ENCODE measurements around the gene AMZ1. TPM values are rescaled to one million over a fixed set of nuclear protein-coding genes. Genes with fewer than 3 reads are reported as not detected.

AMZ1 gene
- total RNA-seq, 2 donors from 2014 or later = 0.32 to 0.76 TPM

DNA sequence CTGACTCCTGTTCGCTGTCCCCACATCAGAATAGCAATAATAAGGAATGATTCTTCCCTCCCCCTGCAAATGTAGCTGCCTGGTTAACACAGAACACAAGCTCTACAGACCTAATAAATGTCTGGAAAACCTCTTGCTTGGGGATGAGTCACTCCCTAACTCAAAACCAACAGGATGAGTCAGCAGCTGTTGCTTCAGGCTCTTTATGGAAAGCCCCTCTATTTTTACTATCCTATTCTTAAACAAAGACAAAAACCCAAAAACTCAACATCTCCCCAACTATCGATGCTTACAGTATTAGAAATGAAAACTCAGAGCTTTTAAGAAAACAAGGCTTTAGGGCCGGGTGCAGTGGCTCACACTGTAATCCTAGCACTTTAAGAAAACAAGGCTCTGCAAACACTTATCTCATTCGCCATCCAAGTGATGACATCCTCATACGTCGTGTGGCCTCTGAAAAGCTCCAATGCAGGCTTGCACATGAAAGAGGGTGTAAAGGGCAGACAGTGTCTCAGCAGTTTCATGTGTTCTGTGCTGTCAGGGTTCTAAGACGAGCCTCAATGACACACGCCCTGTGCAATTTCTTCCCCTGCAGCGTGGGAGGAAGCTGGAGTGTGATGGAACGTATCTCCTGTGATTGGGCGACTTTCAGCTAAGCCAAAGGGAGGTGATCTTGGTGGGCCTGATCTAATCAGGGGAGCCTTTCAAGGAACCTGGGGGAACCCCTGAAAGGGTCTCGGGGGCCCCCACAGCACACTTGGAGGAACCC lies 70.1 kb downstream of the AMZ1 start:
- H3K27me3 Mint-ChIP-seq = no peaks in the 10 kb centered on the region
- H3K36me3 Mint-ChIP-seq (ENCODE audit: low read depth) = peaks cover 4% of the 10 kb centered on the region
- ATAC-seq (peak; percentile 82), DNase-seq (no peak)
- H3K4me1 Mint-ChIP-seq = peaks cover 28% of the 10 kb centered on the region
- H3K4me3 Mint-ChIP-seq = peak overlapping the region; percentile 68
- peak overlapping the region; percentile 71 for H3K27ac Mint-ChIP-seq
- H3K9me3 ChIP-seq (ENCODE audit: control insufficient read depth, low read length, poor library complexity, severe bottlenecking) = no peaks in the 10 kb centered on the region

DNA sequence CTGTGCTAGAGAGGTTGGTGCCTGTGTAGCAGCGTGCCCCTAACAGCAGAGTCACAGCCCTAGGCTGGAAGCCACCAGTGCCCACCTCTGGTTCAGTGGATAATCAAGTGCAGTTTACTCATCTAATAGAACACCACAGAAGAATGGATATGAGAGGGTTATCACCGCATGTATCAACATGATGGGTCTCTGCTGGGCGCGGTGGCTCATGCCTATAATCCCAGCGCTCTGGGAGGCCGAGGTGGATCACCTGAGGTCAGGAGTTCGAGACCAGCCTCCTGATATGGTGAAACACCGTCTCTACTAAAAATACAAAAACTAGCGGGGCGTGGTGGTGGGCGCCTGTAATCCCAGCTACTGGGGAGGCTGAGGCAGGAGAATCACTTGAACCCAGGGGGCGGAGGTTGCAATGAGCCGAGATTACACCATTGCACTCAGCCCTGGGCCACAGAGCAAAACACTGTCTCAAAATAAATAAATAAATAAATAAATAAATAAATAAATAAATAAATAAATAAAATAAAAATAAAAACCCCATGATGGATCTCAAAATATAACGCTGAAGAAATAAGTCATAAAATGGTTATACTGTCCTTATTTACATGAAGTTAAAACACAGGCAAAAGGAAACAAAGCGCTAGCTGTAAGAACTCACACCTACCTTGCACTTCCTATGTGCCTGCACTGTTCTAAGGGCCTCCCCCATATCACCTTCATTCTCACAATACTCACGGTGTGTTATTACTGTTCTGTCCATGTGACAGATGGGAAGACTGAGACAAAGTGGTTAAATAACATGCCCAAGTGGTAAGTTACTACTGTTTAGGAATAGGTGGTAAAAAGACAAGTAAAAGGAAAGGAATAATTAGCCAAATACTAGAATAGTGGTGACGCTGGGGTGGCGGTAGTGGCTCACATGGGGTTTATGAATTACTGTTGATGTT lies 70.9 kb downstream of the AMZ1 start:
- Mint-ChIP-seq H3K4me3 (peak overlapping the region; percentile 68), H3K36me3 (ENCODE audit: low read depth) (peaks cover 4% of the 10 kb centered on the region), H3K27ac (peak overlapping the region; percentile 71), H3K27me3 (no peaks in the 10 kb centered on the region), H3K4me1 (peaks cover 28% of the 10 kb centered on the region)
- H3K9me3 ChIP-seq (ENCODE audit: control insufficient read depth, low read length, poor library complexity, severe bottlenecking) = no peaks in the 10 kb centered on the region
- ATAC-seq = no peak
- DNase-seq = no peak

DNA sequence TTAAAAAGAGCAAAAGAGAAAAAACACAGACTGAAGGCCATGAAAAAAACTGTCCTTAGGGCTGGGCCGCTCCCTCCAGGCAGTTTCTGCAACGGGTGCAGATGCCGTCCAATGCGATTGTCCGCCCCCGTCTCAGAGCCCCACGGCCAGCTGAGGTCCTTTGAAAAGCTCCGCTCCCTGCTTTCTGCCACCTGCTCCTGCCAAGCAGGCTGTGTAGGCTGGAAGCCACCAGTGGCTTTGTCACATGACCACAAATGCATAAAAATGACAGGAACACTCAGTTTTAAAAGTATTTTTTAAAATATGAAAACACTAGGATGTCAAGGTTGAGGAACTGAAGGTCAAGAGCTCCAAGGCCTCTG lies 71.7 kb downstream of the AMZ1 start:
- DNase-seq (no peak), ATAC-seq (no peak)
- Mint-ChIP-seq H3K4me1 (peaks cover 28% of the 10 kb centered on the region), H3K27ac (peak overlapping the region; percentile 32), H3K4me3 (no peak overlapping the region), H3K27me3 (no peaks in the 10 kb centered on the region), H3K36me3 (ENCODE audit: low read depth) (peaks cover 4% of the 10 kb centered on the region)
- H3K9me3 ChIP-seq (ENCODE audit: control insufficient read depth, low read length, poor library complexity, severe bottlenecking) = no peaks in the 10 kb centered on the region

DNA sequence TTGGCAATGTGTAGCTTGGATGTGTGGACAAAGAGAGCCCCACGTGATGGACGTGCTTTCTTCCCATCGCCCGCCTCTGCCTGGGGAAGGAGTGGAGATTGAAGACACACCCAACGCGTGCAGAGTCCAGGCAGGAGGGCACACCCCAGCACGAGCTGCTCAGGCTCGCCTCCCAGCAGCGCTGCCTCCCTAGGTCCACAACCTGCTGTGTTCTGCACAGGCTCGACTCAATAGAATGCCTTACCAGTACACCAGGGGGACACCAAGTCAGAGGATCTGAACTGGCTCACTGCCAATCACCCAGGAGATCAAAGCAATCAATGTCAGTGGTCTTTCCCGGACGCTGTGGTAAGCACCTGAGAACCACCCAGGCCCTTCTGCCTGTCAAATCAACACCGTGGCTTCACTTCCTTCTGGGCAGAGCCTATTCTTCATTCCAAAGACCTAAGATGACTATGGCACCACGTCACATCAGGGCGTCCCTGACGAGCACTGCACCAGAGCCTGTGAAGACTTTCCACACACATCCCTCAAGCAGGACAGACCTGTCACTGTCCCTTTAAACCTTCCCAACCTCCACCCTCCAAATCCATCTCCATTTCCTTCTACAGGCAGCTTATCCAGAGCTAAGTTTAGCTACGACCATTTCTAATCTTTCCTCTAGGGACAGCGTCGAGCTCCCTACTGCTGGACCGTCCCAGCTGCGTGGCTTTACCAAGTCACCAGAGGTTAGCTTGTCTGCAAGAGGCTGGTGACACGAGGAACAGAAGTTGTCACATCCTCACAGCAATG lies 72.3 kb downstream of the AMZ1 start:
- Mint-ChIP-seq H3K27ac (peak overlapping the region; percentile 66), H3K36me3 (ENCODE audit: low read depth) (peaks cover 2% of the 10 kb centered on the region), H3K27me3 (no peaks in the 10 kb centered on the region), H3K4me1 (peaks cover 28% of the 10 kb centered on the region), H3K4me3 (no peak overlapping the region)
- ATAC-seq = no peak
- H3K9me3 ChIP-seq (ENCODE audit: control insufficient read depth, low read length, poor library complexity, severe bottlenecking) = no peaks in the 10 kb centered on the region
- DNase-seq = no peak

DNA sequence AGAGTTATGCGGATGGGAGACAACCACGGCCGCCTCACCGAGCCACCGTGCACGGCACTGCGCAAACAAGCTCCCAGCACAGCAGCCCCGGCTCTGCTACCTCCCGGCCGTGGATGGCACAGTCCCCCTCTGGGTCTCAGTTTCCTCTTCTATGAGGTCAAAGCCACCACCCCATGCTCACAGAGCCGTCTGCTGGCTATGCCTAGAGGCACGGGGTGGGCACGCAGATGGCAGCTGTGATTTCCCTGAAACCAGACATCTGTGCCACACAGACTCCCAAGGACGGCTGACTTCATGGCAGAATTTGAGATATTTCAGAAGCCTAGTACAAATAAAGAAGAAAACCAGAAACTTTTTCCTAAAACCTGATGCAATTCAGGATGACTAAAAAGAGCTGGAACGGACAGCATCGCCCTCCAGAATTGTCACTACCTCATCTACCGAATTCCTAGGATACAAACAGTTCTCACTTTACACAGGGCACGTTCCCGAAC lies 73.2 kb downstream of the AMZ1 start:
- H3K27me3 Mint-ChIP-seq = no peaks in the 10 kb centered on the region
- H3K9me3 ChIP-seq (ENCODE audit: control insufficient read depth, low read length, poor library complexity, severe bottlenecking) = no peaks in the 10 kb centered on the region
- DNase-seq (no peak), ATAC-seq (no peak)
- peaks cover 28% of the 10 kb centered on the region for H3K4me1 Mint-ChIP-seq
- peaks cover 2% of the 10 kb centered on the region for H3K36me3 Mint-ChIP-seq (ENCODE audit: low read depth)
- peak overlapping the region; percentile 66 for H3K27ac Mint-ChIP-seq
- no peak overlapping the region for H3K4me3 Mint-ChIP-seq

DNA sequence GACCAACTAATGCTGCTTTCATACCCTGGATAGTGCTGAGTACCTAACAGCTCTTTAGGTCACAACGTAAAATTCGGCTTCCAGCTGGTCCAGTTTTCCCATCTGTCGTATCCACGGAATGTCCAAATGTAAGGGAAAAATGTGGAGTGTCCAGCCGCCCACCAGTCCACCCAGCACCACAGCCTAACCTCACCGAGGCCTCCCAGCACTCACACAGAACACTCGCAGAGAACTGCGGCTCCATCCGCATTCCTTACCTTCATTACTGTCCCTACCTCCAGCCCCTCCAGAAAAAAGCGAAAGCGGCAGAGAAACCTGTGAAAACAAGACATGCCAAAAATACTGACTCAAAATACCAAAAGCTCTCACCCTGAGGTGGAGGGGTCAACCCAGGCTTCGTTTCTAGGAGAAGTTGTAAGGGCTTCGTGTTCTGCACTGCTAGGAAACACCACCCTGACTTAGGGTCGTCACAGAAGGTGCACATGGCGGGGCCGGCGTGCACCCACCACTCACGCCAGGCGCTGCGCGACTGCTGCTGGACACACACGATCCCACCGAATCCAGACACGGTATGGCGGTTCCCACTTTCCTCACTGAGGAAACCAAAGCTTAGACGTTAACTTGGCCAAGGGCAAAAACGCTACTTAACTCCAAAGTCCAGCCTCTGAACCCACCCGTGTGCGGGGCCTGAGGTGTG lies 73.9 kb downstream of the AMZ1 start:
- no peak for DNase-seq
- no peak for ATAC-seq
- no peaks in the 10 kb centered on the region for H3K27me3 Mint-ChIP-seq

DNA sequence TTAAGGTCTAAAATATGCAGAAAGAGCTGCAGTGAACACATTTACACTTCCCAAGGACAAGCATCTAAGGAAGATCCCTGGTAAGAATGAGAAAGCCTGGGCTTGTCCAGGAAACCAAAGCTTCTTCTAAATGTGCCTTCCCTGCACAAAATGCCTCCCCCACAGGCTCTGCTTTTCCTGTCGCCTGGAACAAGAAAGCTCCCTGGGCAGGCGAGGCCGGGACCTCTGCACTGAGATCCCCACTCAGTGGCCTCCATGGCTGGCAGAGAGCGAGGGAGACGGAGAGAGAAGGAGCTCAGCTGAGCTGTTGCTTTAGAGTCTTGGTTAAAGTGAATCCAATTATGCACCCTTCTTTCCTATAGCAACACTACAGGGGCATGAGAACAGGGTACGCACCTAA lies 75.6 kb downstream of the AMZ1 start:
- peaks cover 15% of the 10 kb centered on the region for H3K4me1 Mint-ChIP-seq
- H3K9me3 ChIP-seq (ENCODE audit: control insufficient read depth, low read length, poor library complexity, severe bottlenecking) = no peaks in the 10 kb centered on the region
- no peak overlapping the region for H3K27ac Mint-ChIP-seq
- no peak for ATAC-seq
- no peak for DNase-seq
- H3K36me3 Mint-ChIP-seq (ENCODE audit: low read depth) = peaks cover 2% of the 10 kb centered on the region
- H3K4me3 Mint-ChIP-seq = no peak overlapping the region
- no peaks in the 10 kb centered on the region for H3K27me3 Mint-ChIP-seq

More for the DNA sequence above, 73.9 kb downstream of the AMZ1 start:
- H3K4me1 Mint-ChIP-seq = peaks cover 28% of the 10 kb centered on the region
- H3K4me3 Mint-ChIP-seq = no peak overlapping the region
- H3K9me3 ChIP-seq (ENCODE audit: control insufficient read depth, low read length, poor library complexity, severe bottlenecking) = no peaks in the 10 kb centered on the region
- H3K36me3 Mint-ChIP-seq (ENCODE audit: low read depth) = no peaks in the 10 kb centered on the region
- H3K27ac Mint-ChIP-seq = peak overlapping the region; percentile 54

DNA sequence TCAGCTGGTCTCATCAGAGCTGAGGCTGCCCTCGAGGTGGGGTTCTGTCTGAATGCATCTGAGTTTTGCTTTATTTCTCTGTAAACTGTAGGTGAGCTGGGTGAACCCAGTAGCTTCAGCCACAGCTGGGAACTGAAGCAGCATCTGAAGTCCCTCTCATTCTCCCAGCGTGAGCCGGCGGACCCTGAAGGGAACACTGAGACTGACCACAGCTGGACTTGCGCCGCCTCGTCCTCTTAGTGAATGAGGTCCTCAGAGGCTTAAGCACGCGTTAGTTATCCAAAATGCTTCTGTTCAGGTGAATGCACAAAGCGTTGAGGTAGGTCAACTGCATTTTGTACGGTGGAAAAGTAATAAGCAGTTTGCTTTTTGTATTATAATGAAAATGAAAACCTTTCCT lies 76.6 kb downstream of the AMZ1 start:
- no peaks in the 10 kb centered on the region for H3K27me3 Mint-ChIP-seq
- H3K9me3 ChIP-seq (ENCODE audit: control insufficient read depth, low read length, poor library complexity, severe bottlenecking) = no peaks in the 10 kb centered on the region
- H3K4me3 Mint-ChIP-seq = no peak overlapping the region
- DNase-seq (no peak), ATAC-seq (no peak)
- H3K27ac Mint-ChIP-seq = no peak overlapping the region
- H3K4me1 Mint-ChIP-seq = peaks cover 8% of the 10 kb centered on the region
- peaks cover 2% of the 10 kb centered on the region for H3K36me3 Mint-ChIP-seq (ENCODE audit: low read depth)

Other genes starting within 250 kb of the AMZ1 start
- gene GRIFIN, start 211.8 kb upstream of the AMZ1 start, total RNA-seq = not detected
- 100 to 1,000 TPM; 110 to 116 TPM for gene LFNG, start 168.4 kb upstream of the AMZ1 start, total RNA-seq
- 10 to 100 TPM; 19.5 to 20.5 TPM for gene BRAT1, start 132.7 kb upstream of the AMZ1 start, total RNA-seq
- gene IQCE, start 129.2 kb upstream of the AMZ1 start, total RNA-seq = 1 to 10 TPM; 6.7 to 9.0 TPM
- gene TTYH3, start 56.2 kb upstream of the AMZ1 start, total RNA-seq = 10 to 100 TPM; 13.2 to 14.8 TPM
- gene GNA12, start 156.1 kb downstream of the AMZ1 start, total RNA-seq = 10 to 100 TPM; 13.5 to 19.2 TPM

All from T-helper 17 cell (primary cell).